GM18858 (cell line): ENCODE measurements around the gene PPP2R2B.

Experiments used
- ATAC-seq: cut with Tn5 transposase; IDR thresholded peaks from one replicate; pipeline ENCODE4 v1.9.1; 2021; ENCODE audit not compliant: unreplicated experiment

Gene PPP2R2B

DNA sequence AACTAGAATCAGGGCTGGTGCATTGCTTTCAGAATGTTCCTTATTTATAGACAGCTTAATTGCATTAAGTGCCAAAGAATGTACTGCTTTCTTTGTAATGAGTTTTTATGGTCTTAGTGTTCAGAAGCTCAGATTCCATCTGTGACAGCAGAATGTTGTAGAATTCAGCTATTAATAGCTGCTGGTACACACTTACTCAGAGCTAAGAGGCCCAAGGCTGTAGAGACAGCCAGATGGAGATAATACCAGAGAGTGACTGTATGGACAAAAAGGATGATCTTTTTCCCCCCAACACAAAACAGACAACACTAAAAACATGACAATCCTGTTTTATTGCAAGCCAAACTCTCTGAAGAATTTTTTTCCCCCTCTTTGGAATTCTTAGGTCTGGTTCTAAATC, 50.2 kb downstream of the PPP2R2B start:
- ATAC-seq, result no peak

DNA sequence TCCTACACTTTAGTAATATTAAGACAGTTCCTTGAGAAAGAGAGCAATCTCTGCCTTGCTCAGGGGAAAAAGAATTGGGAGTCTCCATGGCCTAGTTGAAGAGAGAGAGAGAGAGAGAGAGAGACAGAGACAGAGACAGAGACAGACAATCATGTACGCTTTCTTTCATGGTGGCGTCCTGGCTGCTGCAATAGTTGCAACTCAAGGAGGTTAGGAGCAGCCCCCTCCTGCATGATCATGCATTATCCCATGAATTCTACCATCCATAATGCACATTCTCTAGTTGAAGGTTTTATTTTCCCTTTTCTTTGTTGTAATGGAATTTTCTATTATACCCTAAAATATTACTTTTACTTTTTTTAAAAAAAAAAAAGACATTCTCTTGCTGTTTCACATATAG, 50.7 kb downstream of the PPP2R2B start:
- no peak for ATAC-seq

DNA sequence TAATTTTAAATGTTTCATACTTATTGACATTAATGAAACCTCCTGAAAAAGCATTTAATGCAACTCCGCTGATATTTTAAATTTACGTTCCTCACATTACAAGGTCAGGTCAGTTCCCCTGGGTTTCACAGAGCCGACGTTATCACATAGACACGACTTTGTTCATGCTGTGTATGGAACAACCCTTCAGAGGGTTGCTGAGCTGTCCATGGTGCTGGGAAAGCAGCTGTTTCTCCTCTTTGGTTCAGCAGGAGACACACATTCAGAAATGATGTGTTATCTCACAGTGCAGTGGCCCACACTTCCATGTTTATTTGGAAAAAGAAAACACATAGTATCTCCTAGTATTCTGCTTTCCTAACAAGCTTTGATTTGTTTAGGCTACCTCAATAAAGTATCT, 53.5 kb downstream of the PPP2R2B start:
- ATAC-seq, result no peak

DNA sequence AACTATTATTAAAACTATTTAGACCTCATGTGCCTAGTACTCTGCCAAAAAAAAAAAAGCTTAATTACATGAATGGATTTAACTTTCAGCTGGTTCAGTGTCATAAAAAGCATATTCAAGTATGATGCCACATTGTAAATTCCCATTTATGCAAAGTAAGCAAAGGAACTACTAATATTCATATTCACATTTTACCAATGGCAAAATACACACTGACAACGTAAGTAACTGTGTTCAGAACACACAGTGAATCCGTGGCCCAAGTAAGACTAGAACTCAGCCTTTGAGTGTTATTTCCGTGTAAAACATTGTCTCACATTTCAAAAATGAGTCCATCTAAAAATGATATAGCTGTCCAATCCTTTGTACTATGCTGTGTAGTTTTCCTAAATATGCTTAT, 56.8 kb downstream of the PPP2R2B start:
- ATAC-seq, result no peak

DNA sequence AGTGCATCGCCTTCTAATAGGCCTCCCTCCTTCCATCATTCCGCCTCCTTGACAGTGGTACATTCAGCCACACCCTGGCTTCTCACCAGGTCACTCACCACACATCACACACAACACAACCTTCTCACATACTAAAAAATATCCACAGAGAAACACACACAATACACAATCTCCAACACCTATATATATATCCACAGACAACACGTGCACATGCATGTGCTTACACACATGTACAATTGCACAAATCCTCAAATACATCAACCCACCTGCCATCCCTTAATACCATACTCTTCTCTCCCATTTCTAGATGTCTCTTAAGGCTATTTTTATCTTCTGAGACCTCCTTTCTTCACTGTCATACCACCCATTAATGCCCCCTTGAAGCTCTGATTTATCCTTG, 57.6 kb downstream of the PPP2R2B start:
- ATAC-seq, result no peak

DNA sequence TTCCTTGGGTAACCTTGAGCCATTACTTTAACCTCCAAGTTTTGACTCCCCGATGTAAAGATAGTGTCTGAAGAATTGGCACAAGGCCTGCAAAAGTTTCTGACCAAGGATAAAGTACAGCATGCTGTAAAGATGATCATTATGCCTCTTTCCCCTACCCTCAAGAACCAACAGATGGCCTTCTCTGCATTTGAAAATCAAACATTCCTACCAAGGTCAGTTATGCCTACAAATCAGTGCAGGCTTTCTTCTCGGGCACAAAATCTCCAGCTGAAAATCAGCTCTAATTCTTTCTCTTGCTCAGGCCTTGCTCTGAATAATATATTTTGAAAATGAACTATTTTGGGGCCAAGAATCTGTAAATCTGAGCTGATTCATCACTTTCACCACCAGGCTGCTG, 59.7 kb downstream of the PPP2R2B start:
- no peak for ATAC-seq

DNA sequence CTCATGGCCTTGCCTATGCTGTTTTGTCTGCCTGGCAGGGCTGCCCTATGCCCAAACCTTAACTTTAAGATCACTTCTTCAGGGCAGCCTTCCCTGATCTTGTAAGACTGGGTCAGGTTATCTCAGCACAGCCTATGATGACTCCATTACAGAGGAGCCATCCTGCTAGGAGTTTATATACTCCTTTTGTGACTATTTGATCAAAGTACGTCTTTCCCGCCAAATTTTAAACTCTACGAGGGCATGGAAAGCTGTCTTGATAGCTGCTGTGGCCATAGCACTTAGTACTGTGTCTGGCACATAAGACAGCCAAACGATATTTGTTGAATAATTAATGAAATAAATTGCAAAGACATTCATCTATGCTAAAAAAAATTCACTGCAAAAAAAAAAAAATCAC, 60.6 kb downstream of the PPP2R2B start:
- ATAC-seq, result no peak

DNA sequence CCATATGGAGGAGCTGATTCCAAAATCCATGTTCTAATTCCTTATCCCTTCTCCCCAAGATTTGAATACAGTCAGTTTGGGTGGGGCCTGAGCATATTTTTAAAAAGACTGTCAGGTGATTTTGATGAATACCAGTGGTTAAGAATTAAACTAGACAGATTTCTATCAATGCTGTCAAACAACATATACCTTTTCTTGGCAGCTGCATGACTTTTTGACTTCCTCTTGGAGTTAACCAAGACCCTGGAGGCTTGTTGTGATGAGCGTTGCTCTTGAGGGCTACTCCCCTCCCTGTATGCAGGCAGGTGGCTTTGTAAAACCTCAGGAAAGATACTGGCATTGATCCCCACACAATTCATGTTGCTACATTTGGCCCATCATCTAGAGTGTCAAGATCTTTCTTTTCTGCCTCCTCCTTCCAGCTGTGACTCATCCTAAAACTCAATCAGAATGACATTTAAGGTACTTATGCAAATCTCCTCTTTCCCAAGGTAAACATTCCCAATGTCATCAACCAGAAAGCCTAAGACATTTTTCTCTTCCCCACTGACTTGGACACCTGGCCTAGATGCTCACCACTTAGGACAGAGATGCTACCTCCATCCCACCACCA, 61.7 kb downstream of the PPP2R2B start:
- ATAC-seq, result no peak

DNA sequence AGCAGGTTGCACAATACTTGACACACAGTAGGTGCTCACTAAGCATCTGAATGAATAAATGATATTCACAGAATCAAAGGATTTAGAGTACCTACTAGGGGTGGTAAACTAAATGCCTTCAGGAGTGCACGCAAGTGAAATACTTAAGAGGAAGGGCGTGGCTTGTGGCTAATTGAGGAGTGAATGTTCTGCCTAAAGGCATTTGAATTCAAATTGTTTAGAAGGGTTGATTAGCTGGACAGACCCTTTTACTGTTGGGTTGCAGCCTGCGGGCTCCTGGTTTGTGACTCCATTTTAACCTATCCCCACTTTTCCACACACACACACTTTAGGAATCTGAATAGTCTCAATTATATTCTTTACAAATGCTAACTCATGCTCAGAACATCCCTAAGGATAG, 63.1 kb downstream of the PPP2R2B start:
- ATAC-seq, result no peak

DNA sequence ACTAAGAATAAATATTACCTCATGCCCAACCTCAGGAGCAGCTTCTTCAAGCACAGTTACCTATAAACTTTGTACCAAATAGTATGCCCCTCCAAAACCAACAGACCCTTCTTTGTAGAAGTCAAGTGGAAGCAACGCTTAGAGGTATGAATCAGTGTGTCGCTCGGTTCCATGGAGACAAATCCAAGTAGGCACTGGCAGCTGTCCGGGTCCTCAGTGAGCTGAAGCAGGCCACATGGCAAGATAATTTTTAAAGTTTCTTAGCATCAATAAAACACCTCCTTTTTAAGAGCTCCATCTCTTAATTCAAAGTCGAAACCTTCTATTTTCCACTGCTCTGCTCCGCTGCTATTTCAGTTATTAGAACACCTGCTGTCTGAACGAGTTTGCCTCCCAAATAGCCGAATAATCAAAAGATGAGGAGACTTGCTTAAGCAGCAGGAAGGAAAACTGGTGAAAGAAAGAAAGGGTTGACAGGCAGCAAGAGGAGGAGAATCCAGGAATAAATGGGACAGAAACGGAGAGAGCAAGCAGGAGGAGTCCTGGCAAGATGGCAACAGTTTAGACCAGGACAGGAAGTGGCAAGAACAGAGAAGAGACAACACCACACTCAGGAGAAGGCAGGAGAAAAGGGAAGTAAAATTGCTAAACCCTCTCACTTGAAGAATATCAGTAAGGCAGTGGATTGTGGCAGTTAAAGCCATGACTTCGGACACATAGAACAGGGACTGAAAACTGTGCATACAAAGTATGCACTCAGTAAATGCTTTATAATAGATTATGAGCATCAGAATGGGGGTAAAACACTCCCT, 65.0 kb downstream of the PPP2R2B start:
- no peak for ATAC-seq

DNA sequence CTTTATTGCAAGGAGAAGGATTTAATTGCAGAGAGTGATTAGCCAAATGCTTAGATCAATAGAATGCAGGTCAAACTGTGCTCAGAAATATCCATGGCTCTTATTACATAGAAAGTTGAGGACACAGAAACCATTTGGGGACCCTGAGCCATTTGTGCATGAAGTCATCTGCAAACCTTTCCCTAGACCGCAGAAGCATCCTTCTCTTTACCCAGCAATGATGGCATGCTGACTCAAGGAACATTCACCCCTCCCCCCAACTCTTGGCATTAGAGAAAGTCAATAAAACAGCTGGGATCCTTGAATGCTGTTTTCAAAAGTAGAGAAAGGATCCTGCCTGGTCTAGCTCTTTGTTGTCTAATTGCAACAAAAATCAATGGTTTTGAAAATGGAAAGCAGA, 73.5 kb downstream of the PPP2R2B start:
- no peak for ATAC-seq

DNA sequence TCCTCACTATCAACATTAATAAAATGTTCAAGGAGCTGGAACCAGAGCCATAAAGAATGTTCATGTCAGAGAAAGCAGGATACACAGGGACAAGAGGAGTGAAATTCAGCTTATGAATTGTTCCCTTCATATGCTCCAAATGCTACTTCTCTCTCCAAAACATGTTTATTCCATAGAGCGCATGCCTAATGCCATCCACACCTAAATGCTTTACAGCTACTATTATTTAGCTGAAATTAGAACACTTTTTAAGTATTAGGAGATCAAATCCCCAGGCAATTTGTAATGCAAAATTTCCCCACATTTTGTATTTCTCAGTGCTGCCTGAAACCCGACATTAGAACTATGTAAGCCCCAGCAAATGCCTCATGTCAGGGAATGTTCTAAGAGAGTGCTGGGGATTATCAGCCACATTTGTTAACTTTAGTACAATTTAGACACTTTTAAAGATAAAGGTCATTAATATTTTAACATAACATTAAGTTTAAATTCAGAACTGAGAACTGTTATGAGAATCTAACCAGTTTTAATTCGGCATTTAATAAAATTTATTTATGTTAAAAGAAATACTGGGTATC, 75.5 kb downstream of the PPP2R2B start:
- no peak for ATAC-seq

DNA sequence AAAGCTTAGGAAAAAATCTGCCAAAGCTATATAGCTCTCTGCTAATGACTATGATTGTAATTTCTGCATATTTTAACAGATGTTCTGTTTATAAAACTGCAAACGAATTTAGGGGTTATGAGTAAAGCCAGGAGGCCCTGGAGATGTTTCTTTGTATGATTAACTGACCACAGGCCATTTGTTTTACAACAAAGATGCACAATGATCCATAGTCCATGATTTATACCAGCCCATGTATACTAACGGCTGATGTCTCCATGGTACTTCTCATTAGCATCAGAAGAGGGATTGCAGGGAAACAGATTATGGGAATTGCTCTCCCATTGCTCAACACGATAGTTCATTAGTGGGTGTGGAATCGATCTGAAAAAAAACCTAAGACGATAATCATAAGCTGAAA, 78.9 kb downstream of the PPP2R2B start:
- no peak for ATAC-seq

DNA sequence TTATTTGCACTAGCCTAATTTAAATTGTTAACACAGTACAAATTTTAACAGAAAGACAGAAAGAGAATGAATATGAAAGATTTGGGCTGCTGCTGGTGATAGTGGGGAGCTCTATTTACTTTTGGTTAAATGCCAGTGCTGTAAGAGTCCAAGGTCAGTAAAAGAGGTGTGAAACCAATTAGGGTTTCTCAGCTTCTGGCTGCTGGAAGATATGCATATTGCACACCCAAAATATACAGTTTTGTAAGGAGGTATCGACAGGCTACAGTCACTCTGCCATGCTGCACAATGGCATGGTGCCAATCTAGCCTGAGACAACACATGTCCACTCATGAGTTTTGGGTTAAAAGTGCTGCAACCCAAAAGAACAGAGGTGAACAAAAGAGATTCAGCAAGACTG, 79.3 kb downstream of the PPP2R2B start:
- no peak for ATAC-seq

DNA sequence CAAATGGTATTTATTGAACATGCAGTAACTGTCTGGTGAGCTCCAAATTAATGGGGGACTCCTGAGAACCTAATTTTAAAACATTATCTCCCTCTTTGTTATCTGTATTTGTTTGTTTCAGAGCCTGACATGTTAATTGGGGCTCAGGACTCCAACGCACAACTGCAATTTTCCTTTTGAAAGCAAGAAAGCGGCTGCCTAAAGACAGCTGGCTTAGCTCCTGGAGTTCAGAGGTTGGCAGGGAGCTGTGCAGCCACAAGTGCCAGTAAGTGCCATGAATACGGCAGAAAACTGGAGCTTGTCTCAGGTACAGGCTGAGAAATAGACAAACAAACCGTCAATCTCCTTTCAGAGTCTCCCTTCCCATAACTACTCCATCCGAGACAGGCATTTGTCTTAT, 80.9 kb downstream of the PPP2R2B start:
- ATAC-seq, result no peak

DNA sequence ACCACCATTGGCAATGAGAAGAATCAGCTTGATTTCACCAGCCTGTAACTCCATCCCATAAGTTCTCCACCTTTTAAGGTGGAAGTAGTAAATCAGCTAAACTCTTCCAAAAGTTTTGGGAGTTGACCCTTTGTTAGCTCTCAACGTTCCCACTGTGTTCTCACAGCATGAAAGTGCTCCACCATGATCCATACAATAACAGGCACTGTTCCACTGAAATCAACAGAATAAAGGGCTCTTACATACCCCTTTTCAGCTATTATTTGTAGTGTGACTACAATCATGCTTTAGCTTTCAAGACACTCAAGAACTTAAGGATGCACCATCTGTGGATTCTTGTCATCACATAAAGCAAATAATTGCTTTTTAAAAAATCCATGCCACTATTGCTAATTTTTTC, 81.6 kb downstream of the PPP2R2B start:
- no peak for ATAC-seq

DNA sequence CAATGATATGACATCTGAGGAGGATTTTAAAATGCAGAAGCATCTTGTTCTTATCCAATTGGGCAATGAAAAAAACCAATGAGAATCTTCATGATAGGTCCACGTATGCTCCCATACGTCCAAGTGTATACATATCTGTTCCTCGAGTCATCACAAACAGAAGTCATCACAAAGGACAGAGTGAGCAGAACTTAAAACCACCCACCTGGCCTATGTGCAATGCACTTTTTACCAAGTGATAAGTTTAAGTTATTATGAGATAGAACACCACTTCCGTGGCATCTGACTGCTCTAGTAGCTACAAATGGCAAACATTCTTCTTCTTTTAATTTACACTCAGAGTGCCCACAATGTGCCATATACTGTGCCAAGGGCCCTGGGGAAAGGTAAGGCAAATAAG, 82.4 kb downstream of the PPP2R2B start:
- ATAC-seq, result no peak

DNA sequence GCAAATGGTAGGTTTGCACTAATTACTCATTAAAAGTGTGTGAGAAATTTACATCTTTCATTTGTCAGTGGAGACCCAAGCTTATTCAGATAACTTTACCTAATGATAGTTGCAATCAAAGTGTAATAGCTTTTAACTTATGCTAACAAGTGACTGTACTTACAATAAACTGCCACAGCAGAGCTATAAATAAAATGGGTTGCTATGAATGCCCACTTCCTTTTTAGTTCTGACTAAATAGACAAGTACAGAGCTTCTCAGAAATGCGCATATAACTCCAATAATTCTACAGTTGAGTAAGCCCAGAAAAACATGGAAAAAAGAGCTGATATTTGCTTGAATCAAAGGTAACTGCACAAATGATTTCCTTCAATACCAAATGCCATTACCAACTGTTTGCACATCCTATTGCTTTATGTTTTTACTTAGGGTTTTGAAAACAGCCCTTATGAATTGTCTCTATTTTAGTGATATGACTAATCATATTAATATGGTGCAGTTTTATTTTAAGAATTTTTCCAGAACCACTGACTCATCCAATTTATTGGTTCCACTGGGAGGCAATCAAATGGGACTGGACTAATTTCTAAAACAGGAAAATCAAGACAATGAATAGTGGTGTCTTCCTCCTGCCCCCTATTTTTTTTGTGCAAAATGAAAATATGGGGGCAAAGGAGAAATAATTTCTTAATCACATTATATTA, 84.1 kb downstream of the PPP2R2B start:
- peak; percentile 44 for ATAC-seq

DNA sequence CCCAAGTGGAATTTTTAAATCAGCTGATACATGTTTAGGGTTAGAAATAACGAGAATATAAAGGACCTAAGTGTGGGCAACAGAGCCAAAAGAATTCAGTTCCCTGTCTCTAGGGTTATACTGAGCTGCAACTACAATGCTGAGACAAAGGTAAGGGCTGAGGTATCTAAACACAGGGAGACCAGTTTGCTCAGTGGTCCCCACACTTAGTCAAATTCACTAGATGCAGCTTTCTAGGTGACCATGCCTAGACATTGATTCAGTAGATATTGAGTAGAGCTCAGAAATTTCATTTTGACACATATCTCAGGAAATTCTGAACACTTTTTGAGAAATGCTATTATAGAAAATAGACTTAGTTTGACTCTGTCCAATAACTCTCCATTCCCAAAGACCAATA, 84.8 kb downstream of the PPP2R2B start:
- ATAC-seq, result no peak

DNA sequence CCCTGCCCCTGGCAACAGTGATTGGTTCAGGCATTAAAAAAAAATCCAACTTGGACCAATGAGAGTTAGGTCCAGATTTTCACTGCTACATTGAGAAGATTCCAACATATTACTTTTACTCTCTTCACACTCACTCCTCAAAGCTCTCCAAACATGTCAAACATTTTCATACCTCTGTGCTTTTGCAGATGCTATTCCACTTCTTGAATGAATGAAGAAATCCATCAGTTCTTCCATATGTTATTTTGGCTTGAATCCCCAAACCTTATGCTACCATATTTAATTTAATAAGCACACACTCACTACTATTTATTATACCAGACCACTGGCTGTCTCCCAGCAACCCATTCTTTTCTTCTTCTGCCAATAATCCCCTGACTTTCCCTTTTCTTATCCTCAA, 87.1 kb downstream of the PPP2R2B start:
- ATAC-seq, result no peak

DNA sequence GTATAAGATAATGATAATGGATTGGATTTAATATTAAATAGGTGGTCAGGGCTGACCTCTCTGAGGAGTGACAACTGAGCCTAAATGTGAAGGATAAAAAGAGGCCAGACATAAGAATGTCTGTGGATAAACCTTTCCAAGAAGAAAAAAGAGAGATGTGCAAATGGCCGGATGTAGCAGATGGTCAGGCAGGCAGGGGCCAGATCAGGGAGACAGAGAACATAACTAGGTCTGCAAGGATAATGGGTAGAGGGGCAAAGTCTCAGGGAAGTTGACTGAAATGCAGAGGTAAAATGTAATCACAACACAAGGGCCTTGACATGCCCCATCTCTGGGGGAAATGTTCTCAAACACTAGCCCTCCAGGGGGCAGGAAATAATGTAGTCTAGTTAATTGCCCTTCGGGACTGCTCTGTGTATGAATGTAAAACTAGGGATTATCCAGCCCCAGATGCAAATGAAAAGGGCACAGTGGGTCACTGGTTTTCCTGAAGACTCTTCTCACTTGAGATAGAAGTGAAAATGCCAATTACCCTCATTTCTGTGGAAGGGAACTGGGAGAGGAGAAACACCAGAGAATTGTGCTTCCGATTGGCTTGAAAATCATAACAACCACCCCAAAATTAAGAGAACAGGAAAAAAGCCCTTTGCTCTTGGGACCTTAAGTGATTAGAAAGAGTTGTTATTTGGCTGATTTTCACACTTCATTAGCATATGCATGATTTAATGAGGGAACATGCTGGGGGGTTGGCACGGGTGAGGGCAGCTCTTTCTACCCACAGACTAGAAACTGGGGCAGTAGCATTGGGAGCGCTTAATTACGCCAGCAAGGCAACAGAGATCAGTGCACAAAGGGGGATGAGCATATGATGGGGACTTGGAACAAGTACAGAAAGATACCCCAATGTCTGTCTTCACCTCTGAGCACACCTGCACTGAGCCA, 88.6 kb downstream of the PPP2R2B start:
- ATAC-seq, result no peak
